ENCODE measurements around the gene SPIRE1.

GRCh38 chr18:12485479-12486105 is 172.3 kb downstream of the SPIRE1 start:
- TF ChIP-seq CTCF (IDR thresholded peaks at IDR 0.05) (no peak), POLR2A (IDR thresholded peaks at IDR 0.05) (no peak), EP300 (IDR thresholded peaks at IDR 0.05) (no peak)

Data from tibial nerve (tissue), 4 donors.